Astrocyte (in vitro differentiated cells and primary cell): ENCODE results near the gene SAG.

Experiments used
- CTCF ChIP-seq: IDR thresholded peaks from 2 replicates; pipeline ENCODE4 v1.5.1; 2011; ENCODE audit warnings: low read depth, mild to moderate bottlenecking, inconsistent platforms, low read length, moderate library complexity; ENCODE audit not compliant: insufficient read depth
- EZH2 ChIP-seq: IDR thresholded peaks from 2 replicates; pipeline ENCODE4 v1.6.1; 2012; ENCODE audit warnings: mild to moderate bottlenecking, low read length, inconsistent platforms; ENCODE audit not compliant: insufficient read depth

DNA sequence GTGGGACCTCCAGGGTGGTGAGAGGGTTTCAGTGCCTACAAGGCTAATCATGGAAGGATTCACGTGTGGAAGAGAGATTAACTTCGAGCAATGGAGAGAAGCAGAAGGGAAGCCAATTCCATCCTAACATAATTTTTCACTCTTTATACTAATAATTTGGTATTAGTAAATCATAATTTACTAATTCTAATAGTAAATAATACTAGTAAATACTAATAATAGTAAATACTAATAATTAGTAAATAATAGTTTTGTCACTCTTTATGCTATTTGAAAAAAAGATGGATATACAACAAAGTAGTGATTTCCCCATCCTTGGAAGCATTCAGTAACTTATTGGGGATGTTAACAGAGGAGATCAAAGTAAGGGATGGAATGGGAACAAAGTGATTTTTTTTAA is 6.4 kb upstream of the SAG start:
- TF ChIP-seq EZH2 (no peak), CTCF (no peak)
